ENCODE measurements around the gene PPT2.

GRCh38 chr6:32139590-32139989 lies 14.4 kb upstream of the PPT2 start:
- TF ChIP-seq CTCF (IDR thresholded peaks at IDR 0.05; ENCODE audit: insufficient read depth, low read length) (no peak), POLR2AphosphoS5 (IDR thresholded peaks at IDR 0.05; ENCODE audit: low read depth) (no peak), GABPA (IDR thresholded peaks at IDR 0.05; ENCODE audit: low read depth) (no peak), REST (IDR thresholded peaks at IDR 0.05; ENCODE audit: insufficient replicate concordance, low read depth) (no peak), SPI1 (IDR thresholded peaks at IDR 0.05; ENCODE audit: borderline replicate concordance, low read depth) (no peak)
